ENCODE results near the gene ADGRE3. TPM values are rescaled to one million over a fixed set of nuclear protein-coding genes. Genes with fewer than 3 reads are reported as not detected.

The ADGRE3 gene
- total and polyA plus RNA-seq, 2 donors (not counting 1 experiment from before 2014, with no cell fraction given): 0.17 to 0.46 TPM

GRCh38 chr19:14639536-14640277 is 34.9 kb downstream of the ADGRE3 start:
- no peaks in the 10 kb centered on the region for H3K36me3 ChIP-seq (replicated peaks in 1 of 2; ENCODE audit: control extremely low read depth in 1 of 2, control insufficient read depth in 1 of 2, extremely low read depth in 1 of 2, insufficient read depth in 2 of 2, low read length in 1 of 2)
- no peak overlapping the region for H3K27ac Mint-ChIP-seq
- no peak overlapping the region for H3K9ac ChIP-seq (ENCODE audit: low read length)
- H3K4me2 ChIP-seq (replicated peaks; ENCODE audit: low read depth, low read length, poor library complexity, severe bottlenecking): no peak overlapping the region
- no peaks in the 10 kb centered on the region for H3K79me2 ChIP-seq (ENCODE audit: control insufficient read depth, insufficient read depth, low read length)
- ChIA-PET CTCF (interaction anchor here (0.6 kb wide), 1 partner anchor 13 kb away, joined by 5 read pairs; no protein-coding TSS in a partner anchor), POLR2A (no interaction called here)
- no peaks in the 10 kb centered on the region for H3K27me3 ChIP-seq (replicated peaks in 1 of 4; ENCODE audit: control extremely low read depth in 1 of 4, control insufficient read depth in 3 of 4, insufficient read depth in 4 of 4, low read length in 3 of 4)
- H2AFZ ChIP-seq (ENCODE audit: insufficient read depth, low read depth, low read length, poor library complexity, severe bottlenecking): no peak overlapping the region
- H3K4me1 ChIP-seq (ENCODE audit: control insufficient read depth in 2 of 2, insufficient read depth in 2 of 2, low read length in 2 of 2): peaks cover 9 to 11% of the 10 kb centered on the region in 2 donors
- H4K20me1 ChIP-seq (ENCODE audit: control insufficient read depth, insufficient read depth, low read length, poor library complexity, severe bottlenecking): no peaks in the 10 kb centered on the region
- ATAC-seq (ENCODE audit: low read depth) (no peak), DNase-seq (no peak)
- peaks cover 1 to 18% (median 4%) of the 10 kb centered on the region in 3 donors for H3K9me3 ChIP-seq (ENCODE audit: control extremely low read depth in 1 of 3, control insufficient read depth in 2 of 3, insufficient read depth in 1 of 3, low read length in 2 of 3)
- peaks cover 16% of the 10 kb centered on the region for H3K4me1 Mint-ChIP-seq
- H3K27ac ChIP-seq (ENCODE audit: low read length in 2 of 2): no peak overlapping the region
- 0% methylated on average over 1 of the region's 4 CpGs for WGBS (ENCODE audit: insufficient coverage)
- H3K27me3 Mint-ChIP-seq: no peaks in the 10 kb centered on the region
- no peak overlapping the region for H3K4me3 ChIP-seq (ENCODE audit: control extremely low read depth in 1 of 5, extremely low read depth in 1 of 5, insufficient read depth in 1 of 5, low read depth in 2 of 5, low read length in 4 of 5)
- no peaks in the 10 kb centered on the region for H3K9me3 Mint-ChIP-seq (ENCODE audit: insufficient read depth)
- H3K4me3 Mint-ChIP-seq: no peak overlapping the region
- intact Hi-C loops (cut with micrococcal nuclease): no loop called here
- TF ChIP-seq EZH2 (IDR thresholded peaks at IDR 0.05; ENCODE audit: borderline replicate concordance, insufficient read depth, low read depth, low read length, poor library complexity, severe bottlenecking): no peak
- TF ChIP-seq CTCF (IDR thresholded peaks at IDR 0.05): no peak

- ATAC-seq (ENCODE audit: low read depth): peak; percentile 67
- intact Hi-C loops (cut with micrococcal nuclease): loop anchor here (5.0 kb wide), 1 partner anchor 35 kb away; no protein-coding TSS in a partner anchor
- Histone ChIP-seq H4K20me1 (ENCODE audit: control insufficient read depth, insufficient read depth, low read length, poor library complexity, severe bottlenecking) (no peaks in the 10 kb centered on the region), H3K79me2 (ENCODE audit: control insufficient read depth, insufficient read depth, low read length) (no peaks in the 10 kb centered on the region), H3K27ac (ENCODE audit: low read length in 2 of 2) (no peak overlapping the region), H3K9me3 (ENCODE audit: control extremely low read depth in 1 of 3, control insufficient read depth in 2 of 3, insufficient read depth in 1 of 3, low read length in 2 of 3) (peaks cover 0 to 6% (median 0%) of the 10 kb centered on the region in 3 donors), H3K27me3 (replicated peaks in 1 of 4; ENCODE audit: control extremely low read depth in 1 of 4, control insufficient read depth in 3 of 4, insufficient read depth in 4 of 4, low read length in 3 of 4) (no peaks in the 10 kb centered on the region), H3K4me1 (ENCODE audit: control insufficient read depth in 2 of 2, insufficient read depth in 2 of 2, low read length in 2 of 2) (peaks cover 9 to 11% of the 10 kb centered on the region in 2 donors), H3K9ac (ENCODE audit: low read length) (no peak overlapping the region), H3K4me2 (replicated peaks; ENCODE audit: low read depth, low read length, poor library complexity, severe bottlenecking) (no peak overlapping the region), H3K36me3 (replicated peaks in 1 of 2; ENCODE audit: control extremely low read depth in 1 of 2, control insufficient read depth in 1 of 2, extremely low read depth in 1 of 2, insufficient read depth in 2 of 2, low read length in 1 of 2) (no peaks in the 10 kb centered on the region), H2AFZ (ENCODE audit: insufficient read depth, low read depth, low read length, poor library complexity, severe bottlenecking) (no peak overlapping the region), H3K4me3 (ENCODE audit: control extremely low read depth in 1 of 5, extremely low read depth in 1 of 5, insufficient read depth in 1 of 5, low read depth in 2 of 5, low read length in 4 of 5) (no peak overlapping the region)
- peaks cover 18% of the 10 kb centered on the region for H3K4me1 Mint-ChIP-seq
- H3K27ac Mint-ChIP-seq: no peak overlapping the region
- no peaks in the 10 kb centered on the region for H3K27me3 Mint-ChIP-seq
- WGBS (ENCODE audit: insufficient coverage): no CpG with 5 or more reads among the region's 1 CpG
- ChIA-PET POLR2A (interaction anchor here (0.5 kb wide), 1 partner anchor 144 kb away, joined by 9 read pairs; no protein-coding TSS in a partner anchor), CTCF (interaction anchor here (1.2 kb wide), 1 partner anchor 17 kb away, joined by 3 read pairs; no protein-coding TSS in a partner anchor)
- H3K4me3 Mint-ChIP-seq: no peak overlapping the region
- no peak for TF ChIP-seq CTCF (IDR thresholded peaks at IDR 0.05)
- no peak for TF ChIP-seq EZH2 (IDR thresholded peaks at IDR 0.05; ENCODE audit: borderline replicate concordance, insufficient read depth, low read depth, low read length, poor library complexity, severe bottlenecking)
- DNase-seq: peak; percentile 67
- peaks cover 2% of the 10 kb centered on the region for H3K9me3 Mint-ChIP-seq (ENCODE audit: insufficient read depth)
These were observed 42.4 kb downstream of the ADGRE3 start for GRCh38 chr19:14632286-14632685.
